ENCODE results near the gene ZSCAN23.
"Not testable (repeated sequence)": the region's sequence is repeated elsewhere in the genome, so short reads cannot be mapped to it uniquely, and the experiment has no call there.

GRCh38 chr6:28444759-28445158 is 1.5 kb upstream of the ZSCAN23 start:
- TF ChIP-seq CTCF (conservative IDR thresholded peaks at IDR 0.05; ENCODE audit: low read length); EZH2phosphoT487 (IDR thresholded peaks at IDR 0.05; ENCODE audit: borderline replicate concordance): not testable (repeated sequence)
